Psoas muscle (tissue), 8 donors: ENCODE data around the gene AGAP3. TPM values are rescaled to one million over a fixed set of nuclear protein-coding genes. Genes with fewer than 3 reads are reported as not detected.

Source experiments
- ATAC-seq, 4 donors: fragments of 200-7000 bp; cut with Tn5 transposase; one replicate each; pipeline ENCODE4 v1.9.1; 2020; ENCODE audit warnings: moderate library complexity in 3 of 4, mild to moderate bottlenecking in 2 of 4
- DNase-seq, 2 donors: peaks; one replicate each; pipeline ENCODE4 v3.0.0-alpha.2; 2020
- H3K27ac ChIP-seq: fragments of 200-600 bp; one replicate; pipeline ENCODE4 v1.8.0; 2022
- H3K27me3 ChIP-seq, 3 donors: fragments of 200-600 bp in 1 of 3; one replicate each; pipeline versions ENCODE4 v1.6.1 to v1.8.0; 2013 to 2022; ENCODE audit warnings: low read length in 2 of 3, mild to moderate bottlenecking in 2 of 3, moderate library complexity in 1 of 3; ENCODE audit not compliant: insufficient read depth in 3 of 3
- H3K36me3 ChIP-seq, 2 donors: fragments of 200-600 bp in 1 of 2; one replicate each; pipeline versions ENCODE4 v1.6.1 to v1.8.0; 2013 to 2022; ENCODE audit warnings: low read depth in 1 of 2, mild to moderate bottlenecking in 1 of 2, moderate library complexity in 1 of 2; ENCODE audit not compliant: insufficient read depth in 1 of 2
- H3K4me1 ChIP-seq: fragments of 200-600 bp; one replicate; pipeline ENCODE4 v1.8.0; 2022
- H3K4me3 ChIP-seq: fragments of 200-600 bp; one replicate; pipeline ENCODE4 v1.8.0; 2022; ENCODE audit warnings: mild to moderate bottlenecking
- H3K9me3 ChIP-seq: fragments of 200-600 bp; one replicate; pipeline ENCODE4 v1.8.0; 2022
- CTCF ChIP-seq: fragments of 200-600 bp; IDR thresholded peaks from one replicate; pipeline ENCODE4 v1.8.0; 2022; ENCODE audit warnings: antibody characterized with exemption
- WGBS, 3 donors: extraction: QIAGEN DNeasy Blood & Tissue Kit; methylation state at CpG; one replicate each; pipeline versions ENCODE4 v1.1.6 to v1.1.7; 2013; 5-methylcytosine and 5-hydroxymethylcytosine counted together
- intact Hi-C, 2 donors: fragments of 100-400 bp; cut with DNase I; formaldehyde crosslinking; loops; one replicate each; pipeline versions ENCODE4 v1.11.0 to v1.14.2; 2022
- polyA plus RNA-seq, 3 donors: library from polyadenylated mRNA; stranded (reverse); fragments of 200-250 nt; gene quantifications; one replicate each; pipeline ENCODE4 v1.2.3, GENCODE V29; 2013
- total RNA-seq, 4 donors: library from RNA; stranded (reverse); fragmentation: NEBNext Ultra II Directional in 2 of 4; extraction: Animal tissue kit (Norgen Biotek cat#: 25700) in 2 of 4; gene quantifications; one replicate each; pipeline versions ENCODE4 v1.2.1 to v1.2.4, GENCODE V29; 2021 to 2023
- donor health status: healthy with polysubstance abuse.
- donor health status: DM: no; HTN: no; CAD: no; lungs with moderate emphysema.
- donor health status: Bipolar disorder and iron deficiency.
- donor health status: healthy.
- donor health status: DM: yes; HTN: yes; CAD: no.
- donor health status: DM: no; HTN: no; CAD: no.
- donor health status: DM: no; HTN: no; CAD: no.
- donor health status: DM: yes; HTN: yes; CAD: no.

AGAP3 gene
- total and polyA plus RNA-seq, 7 donors, result 38.4 to 75.3 (median 51.4) TPM

GRCh38 chr7:151088856-151089699 is 2.8 kb downstream of the AGAP3 start:
- peak overlapping the region; percentile 86 for H3K4me3 ChIP-seq
- peaks cover 0 to 8% of the 10 kb centered on the region in 2 donors for H3K36me3 ChIP-seq
- no peaks in the 10 kb centered on the region for H3K9me3 ChIP-seq
- peaks cover 24% of the 10 kb centered on the region for H3K4me1 ChIP-seq
- 54 to 58% (median 54%) methylated on average over 30 of the region's 30 CpGs for WGBS, 3 donors
- H3K27ac ChIP-seq, result peak overlapping the region; percentile 84
- no peak for ATAC-seq
- intact Hi-C loops, result loop anchor here in 1 of 2 donors (2.0 kb wide), 1 partner anchor 22 kb away; no protein-coding TSS in a partner anchor
- DNase-seq, result peak; percentile 72 to 83
- no peak for TF ChIP-seq CTCF
- H3K27me3 ChIP-seq, result no peaks in the 10 kb centered on the region

- no peak for ATAC-seq
- Histone ChIP-seq H3K27ac (peak overlapping the region; percentile 84), H3K4me1 (peaks cover 22% of the 10 kb centered on the region), H3K36me3 (peaks cover 0 to 8% of the 10 kb centered on the region in 2 donors), H3K4me3 (no peak overlapping the region), H3K27me3 (no peaks in the 10 kb centered on the region), H3K9me3 (no peaks in the 10 kb centered on the region)
- 63 to 68% (median 65%) methylated on average over 20 to 22 of the region's 22 CpGs for WGBS, 3 donors
- no peak for DNase-seq
- intact Hi-C loops, result loop anchor here in 1 of 2 donors (2.0 kb wide), 1 partner anchor 21 kb away; no protein-coding TSS in a partner anchor
- no peak for TF ChIP-seq CTCF
These were observed 3.8 kb downstream of the AGAP3 start for GRCh38 chr7:151089893-151090730.

- H3K36me3 ChIP-seq, result peaks cover 0 to 8% of the 10 kb centered on the region in 2 donors
- no peaks in the 10 kb centered on the region for H3K27me3 ChIP-seq
- 77 to 87% (median 83%) methylated on average over 7 of the region's 7 CpGs for WGBS, 3 donors
- DNase-seq (no peak), ATAC-seq (no peak)
- peaks cover 18% of the 10 kb centered on the region for H3K4me1 ChIP-seq
- H3K4me3 ChIP-seq, result no peak overlapping the region
- H3K9me3 ChIP-seq, result no peaks in the 10 kb centered on the region
- TF ChIP-seq CTCF, result no peak
- H3K27ac ChIP-seq, result no peak overlapping the region
- intact Hi-C loops, result no loop called here
These were observed 4.7 kb downstream of the AGAP3 start for GRCh38 chr7:151091003-151091402.

GRCh38 chr7:151091431-151091830 is 5.2 kb downstream of the AGAP3 start:
- 55 to 66% (median 65%) methylated on average over 6 of the region's 6 CpGs for WGBS, 3 donors
- peak; percentile 23 for TF ChIP-seq CTCF
- Histone ChIP-seq H3K4me3 (no peak overlapping the region), H3K27me3 (no peaks in the 10 kb centered on the region), H3K27ac (no peak overlapping the region), H3K4me1 (peaks cover 18% of the 10 kb centered on the region), H3K9me3 (no peaks in the 10 kb centered on the region), H3K36me3 (peaks cover 0 to 8% of the 10 kb centered on the region in 2 donors)
- intact Hi-C loops, result no loop called here
- ATAC-seq (no peak), DNase-seq (peak in 1 of 2 donors; percentile 18)
